Measurements from ENCODE around the gene UBR4.

DNA sequence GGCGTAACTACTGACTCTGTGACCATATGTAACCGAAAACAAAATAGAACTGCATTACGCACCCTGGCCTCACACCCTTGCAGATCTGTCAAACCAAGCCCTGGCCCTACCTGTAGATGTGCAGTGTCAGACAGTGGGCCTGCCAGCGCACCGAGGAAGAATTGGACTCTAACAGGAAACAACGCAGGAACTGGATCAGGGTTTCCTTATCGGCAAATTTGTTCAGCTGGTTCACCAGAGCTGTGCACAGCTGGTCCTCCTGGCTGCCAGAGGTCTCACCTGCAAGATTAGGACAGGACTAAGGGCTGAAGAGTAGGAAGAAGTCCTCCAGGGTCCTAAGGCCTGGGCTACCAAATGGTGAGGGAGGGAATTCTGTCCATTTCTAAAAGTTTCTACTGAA, 90.0 kb downstream of the UBR4 start:
- TF ChIP-seq POLR2A (IDR thresholded peaks at IDR 0.05), result no peak
- no peak for TF ChIP-seq CTCF (IDR thresholded peaks at IDR 0.05)

All from suprapubic skin (tissue), 3 donors.